H1 (cell line): ENCODE results near the gene TSPEAR. TPM values are rescaled to one million over a fixed set of nuclear protein-coding genes. Genes with fewer than 3 reads are reported as not detected.

Experiments used
- polyA plus RNA-seq, 7 experiments: library from polyadenylated mRNA; depleted of rRNA in 3 of 7; stranded (reverse) in 5 of 7; unstranded in 2 of 7; fragments of >200 nt in 5 of 7; fragments of 200-250 nt in 2 of 7; gene quantifications; 1 replicate in 5 of 7; 2 replicates in 1 of 7; 4 replicates in 1 of 7; pipeline versions ENCODE4 v1.2.1 to v1.2.3, GENCODE V29; 2011 to 2013; ENCODE audit warnings: missing spikeins in 2 of 7, mixed read lengths in 2 of 7
- total RNA-seq: library from RNA; stranded (reverse); fragmentation: NEBNext Ultra II Directional; extraction: Animal tissue kit (Norgen Biotek cat#: 25700); gene quantifications from 2 replicates; pipeline ENCODE4 v1.2.1, GENCODE V29; 2021
- TF ChIP-seq, protein P1 (sequence below): fragments of 300-600 bp; sonication (generic); IDR thresholded peaks from 2 replicates; pipeline ENCODE4 v1.7.1; 2012; ENCODE audit warnings: low read length, moderate library complexity, mild to moderate bottlenecking, inconsistent platforms; ENCODE audit not compliant: insufficient replicate concordance

The TSPEAR gene
- total and polyA plus RNA-seq, 2 of the 8 experiments (the other 6 are each of a cell fraction or from before 2014, with no cell fraction given): 0.58 to 0.89 TPM

DNA sequence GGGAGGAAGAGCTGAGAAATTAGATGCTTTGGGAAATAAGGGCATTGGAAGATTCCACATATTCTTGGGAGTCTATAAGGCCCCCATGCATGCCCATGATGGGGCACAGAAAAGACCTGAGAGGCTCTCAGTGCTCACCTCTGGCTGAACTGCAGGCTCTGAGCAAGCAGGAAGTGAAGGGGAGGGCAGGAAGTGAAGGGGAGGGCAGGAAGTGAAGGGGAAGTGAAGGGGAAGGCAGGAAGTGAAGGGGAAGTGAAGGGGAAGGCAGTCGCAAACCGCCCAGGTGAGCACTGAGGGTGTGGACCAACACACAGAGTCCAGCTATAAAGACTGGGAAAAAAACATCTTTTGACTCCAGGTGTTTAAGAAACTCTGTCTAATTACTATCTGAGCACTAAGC is 80.9 kb downstream of the TSPEAR start (continued):
- TF ChIP-seq, protein P1, sequence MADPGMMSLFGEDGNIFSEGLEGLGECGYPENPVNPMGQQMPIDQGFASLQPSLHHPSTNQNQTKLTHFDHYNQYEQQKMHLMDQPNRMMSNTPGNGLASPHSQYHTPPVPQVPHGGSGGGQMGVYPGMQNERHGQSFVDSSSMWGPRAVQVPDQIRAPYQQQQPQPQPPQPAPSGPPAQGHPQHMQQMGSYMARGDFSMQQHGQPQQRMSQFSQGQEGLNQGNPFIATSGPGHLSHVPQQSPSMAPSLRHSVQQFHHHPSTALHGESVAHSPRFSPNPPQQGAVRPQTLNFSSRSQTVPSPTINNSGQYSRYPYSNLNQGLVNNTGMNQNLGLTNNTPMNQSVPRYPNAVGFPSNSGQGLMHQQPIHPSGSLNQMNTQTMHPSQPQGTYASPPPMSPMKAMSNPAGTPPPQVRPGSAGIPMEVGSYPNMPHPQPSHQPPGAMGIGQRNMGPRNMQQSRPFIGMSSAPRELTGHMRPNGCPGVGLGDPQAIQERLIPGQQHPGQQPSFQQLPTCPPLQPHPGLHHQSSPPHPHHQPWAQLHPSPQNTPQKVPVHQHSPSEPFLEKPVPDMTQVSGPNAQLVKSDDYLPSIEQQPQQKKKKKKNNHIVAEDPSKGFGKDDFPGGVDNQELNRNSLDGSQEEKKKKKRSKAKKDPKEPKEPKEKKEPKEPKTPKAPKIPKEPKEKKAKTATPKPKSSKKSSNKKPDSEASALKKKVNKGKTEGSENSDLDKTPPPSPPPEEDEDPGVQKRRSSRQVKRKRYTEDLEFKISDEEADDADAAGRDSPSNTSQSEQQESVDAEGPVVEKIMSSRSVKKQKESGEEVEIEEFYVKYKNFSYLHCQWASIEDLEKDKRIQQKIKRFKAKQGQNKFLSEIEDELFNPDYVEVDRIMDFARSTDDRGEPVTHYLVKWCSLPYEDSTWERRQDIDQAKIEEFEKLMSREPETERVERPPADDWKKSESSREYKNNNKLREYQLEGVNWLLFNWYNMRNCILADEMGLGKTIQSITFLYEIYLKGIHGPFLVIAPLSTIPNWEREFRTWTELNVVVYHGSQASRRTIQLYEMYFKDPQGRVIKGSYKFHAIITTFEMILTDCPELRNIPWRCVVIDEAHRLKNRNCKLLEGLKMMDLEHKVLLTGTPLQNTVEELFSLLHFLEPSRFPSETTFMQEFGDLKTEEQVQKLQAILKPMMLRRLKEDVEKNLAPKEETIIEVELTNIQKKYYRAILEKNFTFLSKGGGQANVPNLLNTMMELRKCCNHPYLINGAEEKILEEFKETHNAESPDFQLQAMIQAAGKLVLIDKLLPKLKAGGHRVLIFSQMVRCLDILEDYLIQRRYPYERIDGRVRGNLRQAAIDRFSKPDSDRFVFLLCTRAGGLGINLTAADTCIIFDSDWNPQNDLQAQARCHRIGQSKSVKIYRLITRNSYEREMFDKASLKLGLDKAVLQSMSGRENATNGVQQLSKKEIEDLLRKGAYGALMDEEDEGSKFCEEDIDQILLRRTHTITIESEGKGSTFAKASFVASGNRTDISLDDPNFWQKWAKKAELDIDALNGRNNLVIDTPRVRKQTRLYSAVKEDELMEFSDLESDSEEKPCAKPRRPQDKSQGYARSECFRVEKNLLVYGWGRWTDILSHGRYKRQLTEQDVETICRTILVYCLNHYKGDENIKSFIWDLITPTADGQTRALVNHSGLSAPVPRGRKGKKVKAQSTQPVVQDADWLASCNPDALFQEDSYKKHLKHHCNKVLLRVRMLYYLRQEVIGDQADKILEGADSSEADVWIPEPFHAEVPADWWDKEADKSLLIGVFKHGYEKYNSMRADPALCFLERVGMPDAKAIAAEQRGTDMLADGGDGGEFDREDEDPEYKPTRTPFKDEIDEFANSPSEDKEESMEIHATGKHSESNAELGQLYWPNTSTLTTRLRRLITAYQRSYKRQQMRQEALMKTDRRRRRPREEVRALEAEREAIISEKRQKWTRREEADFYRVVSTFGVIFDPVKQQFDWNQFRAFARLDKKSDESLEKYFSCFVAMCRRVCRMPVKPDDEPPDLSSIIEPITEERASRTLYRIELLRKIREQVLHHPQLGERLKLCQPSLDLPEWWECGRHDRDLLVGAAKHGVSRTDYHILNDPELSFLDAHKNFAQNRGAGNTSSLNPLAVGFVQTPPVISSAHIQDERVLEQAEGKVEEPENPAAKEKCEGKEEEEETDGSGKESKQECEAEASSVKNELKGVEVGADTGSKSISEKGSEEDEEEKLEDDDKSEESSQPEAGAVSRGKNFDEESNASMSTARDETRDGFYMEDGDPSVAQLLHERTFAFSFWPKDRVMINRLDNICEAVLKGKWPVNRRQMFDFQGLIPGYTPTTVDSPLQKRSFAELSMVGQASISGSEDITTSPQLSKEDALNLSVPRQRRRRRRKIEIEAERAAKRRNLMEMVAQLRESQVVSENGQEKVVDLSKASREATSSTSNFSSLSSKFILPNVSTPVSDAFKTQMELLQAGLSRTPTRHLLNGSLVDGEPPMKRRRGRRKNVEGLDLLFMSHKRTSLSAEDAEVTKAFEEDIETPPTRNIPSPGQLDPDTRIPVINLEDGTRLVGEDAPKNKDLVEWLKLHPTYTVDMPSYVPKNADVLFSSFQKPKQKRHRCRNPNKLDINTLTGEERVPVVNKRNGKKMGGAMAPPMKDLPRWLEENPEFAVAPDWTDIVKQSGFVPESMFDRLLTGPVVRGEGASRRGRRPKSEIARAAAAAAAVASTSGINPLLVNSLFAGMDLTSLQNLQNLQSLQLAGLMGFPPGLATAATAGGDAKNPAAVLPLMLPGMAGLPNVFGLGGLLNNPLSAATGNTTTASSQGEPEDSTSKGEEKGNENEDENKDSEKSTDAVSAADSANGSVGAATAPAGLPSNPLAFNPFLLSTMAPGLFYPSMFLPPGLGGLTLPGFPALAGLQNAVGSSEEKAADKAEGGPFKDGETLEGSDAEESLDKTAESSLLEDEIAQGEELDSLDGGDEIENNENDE: no peak
